ENCODE data around the gene ZHX3. TPM values are rescaled to one million over a fixed set of nuclear protein-coding genes. Genes with fewer than 3 reads are reported as not detected.
A peak's percentile ranks its signal among the peaks of the same experiment; 100 is the strongest.

Gene ZHX3
- total and polyA plus RNA-seq, 2 of the 13 experiments (the other 11 are each of a cell fraction or from before 2014, with no cell fraction given): 8.4 to 11.7 TPM

- TF ChIP-seq ZNF652 (CRISPR knock-in tag; IDR thresholded peaks at IDR 0.05; ENCODE audit: borderline replicate concordance, low read depth) (0 out of 2 replicates have a peak, but pooled peaks have one; percentile 23), SPEN (CRISPR knock-in tag; IDR thresholded peaks at IDR 0.05; ENCODE audit: low read depth) (peak; percentile 85; the same call in 1 of the 2 replicates), ZNF770 (CRISPR knock-in tag; IDR thresholded peaks at IDR 0.05) (peak; percentile 81), NRL (CRISPR knock-in tag; IDR thresholded peaks at IDR 0.05; ENCODE audit: borderline replicate concordance) (peak; percentile 66), KDM3A (CRISPR knock-in tag; IDR thresholded peaks at IDR 0.05; ENCODE audit: low read depth) (peak; percentile 45), ZNF850 (CRISPR knock-in tag; conservative IDR thresholded peaks at IDR 0.05) (peak; percentile 90; the same call in 1 of the 2 replicates), ZNF124 (CRISPR knock-in tag; IDR thresholded peaks at IDR 0.05) (peak; percentile 53; the same call in 1 of the 2 replicates), FOXA1 (IDR thresholded peaks at IDR 0.05) (no peak), FOXA1 (CRISPR knock-in tag; IDR thresholded peaks at IDR 0.05) (no peak), NAIF1 (CRISPR knock-in tag; IDR thresholded peaks at IDR 0.05; ENCODE audit: borderline replicate concordance) (peak; percentile 93), ZBTB34 (CRISPR knock-in tag; IDR thresholded peaks at IDR 0.05) (no peak), POLR2A (IDR thresholded peaks at IDR 0.05; ENCODE audit: insufficient read depth in 1 of 2, low read depth in 2 of 2, low read length in 2 of 2) (peak; percentile 94 to 95), ATF2 (CRISPR knock-in tag; IDR thresholded peaks at IDR 0.05) (no peak; the same call in 1 of the 2 replicates), HNRNPUL1 (IDR thresholded peaks at IDR 0.05; ENCODE audit: low read depth, low read length) (no peak), ZNF292 (CRISPR knock-in tag; IDR thresholded peaks at IDR 0.05; ENCODE audit: borderline replicate concordance, low read depth) (peak; percentile 19), FOXK1 (CRISPR knock-in tag; IDR thresholded peaks at IDR 0.05; ENCODE audit: borderline replicate concordance, low read depth) (peak; percentile 45; the same call in 1 of the 2 replicates), RNF2 (conservative IDR thresholded peaks at IDR 0.05; ENCODE audit: low read depth) (0 out of 2 replicates have a peak, but pooled peaks have one; percentile 13), ZBTB14 (CRISPR knock-in tag; IDR thresholded peaks at IDR 0.05) (0 out of 2 replicates have a peak, but pooled peaks have one; percentile 8), ZNF879 (CRISPR knock-in tag; IDR thresholded peaks at IDR 0.05) (peak; percentile 91; the same call in 1 of the 2 replicates), AHR (CRISPR knock-in tag; IDR thresholded peaks at IDR 0.05) (0 out of 2 replicates have a peak, but pooled peaks have one; percentile 29), TFDP1 (CRISPR knock-in tag; IDR thresholded peaks at IDR 0.05; ENCODE audit: borderline replicate concordance) (peak; percentile 12; the same call in 1 of the 2 replicates), ZFAT (CRISPR knock-in tag; conservative IDR thresholded peaks at IDR 0.05) (no peak), ZNF660 (CRISPR knock-in tag; IDR thresholded peaks at IDR 0.05; ENCODE audit: borderline replicate concordance, low read depth) (no peak)
Measured at GRCh38 chr20:41340327-41341055, 23.0 kb upstream of the ZHX3 start, which contains the start of gene LPIN3 (continued).
